Skin of body (tissue), 2 donors: ENCODE results near the gene OR1M1. TPM values are rescaled to one million over a fixed set of nuclear protein-coding genes. Genes with fewer than 3 reads are reported as not detected.
"Not testable (repeated sequence)": the region's sequence is repeated elsewhere in the genome, so short reads cannot be mapped to it uniquely, and the experiment has no call there.

Experiments used
- DNase-seq: peaks from one replicate; lab custom pipeline; 2025; lab: John Stamatoyannopoulos, UW
- total RNA-seq: library from RNA; depleted of rRNA; stranded (reverse); fragments of >200 nt; gene quantifications from one replicate; pipeline ENCODE4 v1.2.3, GENCODE V29; 2014

The OR1M1 gene, protein sequence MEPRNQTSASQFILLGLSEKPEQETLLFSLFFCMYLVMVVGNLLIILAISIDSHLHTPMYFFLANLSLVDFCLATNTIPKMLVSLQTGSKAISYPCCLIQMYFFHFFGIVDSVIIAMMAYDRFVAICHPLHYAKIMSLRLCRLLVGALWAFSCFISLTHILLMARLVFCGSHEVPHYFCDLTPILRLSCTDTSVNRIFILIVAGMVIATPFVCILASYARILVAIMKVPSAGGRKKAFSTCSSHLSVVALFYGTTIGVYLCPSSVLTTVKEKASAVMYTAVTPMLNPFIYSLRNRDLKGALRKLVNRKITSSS
- total RNA-seq, result not detected

DNA sequence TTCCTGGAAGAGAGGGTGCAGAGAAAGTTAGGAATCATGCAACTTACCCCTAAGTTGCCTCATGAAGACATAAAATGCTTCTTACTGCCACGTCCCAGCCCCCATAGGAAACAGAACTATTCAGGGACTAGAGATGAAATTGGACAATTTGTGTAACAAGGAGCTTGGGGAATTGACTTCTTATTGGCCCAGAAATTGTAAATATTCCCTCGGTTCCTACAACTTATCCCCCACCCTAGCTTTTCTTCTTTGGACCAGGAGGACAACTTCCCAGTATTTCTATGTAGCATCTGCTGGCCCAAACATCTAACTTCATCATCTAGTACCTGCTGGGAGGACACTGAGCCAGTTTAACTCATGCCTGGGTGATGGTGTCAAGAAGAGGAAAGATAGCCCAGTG is at the start of gene OR1M1:
Gene OR1M1 (plus strand): TSS at position 301 of the 400 bp plus-strand sequence. CDS start 6,184 bp downstream, outside the sequence.
- DNase-seq, result no peak

DNA sequence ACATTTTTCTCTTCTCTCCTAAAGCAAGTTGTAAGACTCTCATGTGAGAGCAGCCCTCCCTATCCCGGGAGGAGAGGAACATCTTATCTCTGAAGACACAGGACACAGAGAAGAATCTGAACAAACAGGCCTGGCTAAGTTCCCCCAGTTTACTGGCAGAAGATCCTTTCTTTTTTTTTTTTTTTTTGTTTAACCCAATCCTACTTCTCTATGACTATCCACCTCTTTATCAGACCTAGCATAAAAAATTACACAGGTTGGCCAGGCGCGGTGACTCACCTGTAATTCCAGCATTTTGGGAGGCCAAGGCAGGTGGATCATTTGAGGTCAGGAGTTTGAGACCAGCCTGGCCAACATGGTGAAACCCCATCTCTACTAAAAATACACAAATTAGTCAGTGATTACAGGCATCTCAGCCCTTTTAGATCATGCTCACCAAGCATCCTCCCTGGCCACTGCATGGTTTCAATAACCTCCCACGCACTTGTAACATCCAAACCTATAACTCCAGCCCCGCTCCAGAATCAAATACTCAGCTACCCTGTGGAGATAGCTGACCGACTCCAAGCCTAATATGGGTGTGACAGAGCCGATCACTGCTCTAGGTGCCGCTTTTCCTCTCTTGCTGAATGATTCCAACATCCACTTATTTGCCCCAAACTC is 49.3 kb upstream of the OR1M1 start:
- DNase-seq, result no peak

DNA sequence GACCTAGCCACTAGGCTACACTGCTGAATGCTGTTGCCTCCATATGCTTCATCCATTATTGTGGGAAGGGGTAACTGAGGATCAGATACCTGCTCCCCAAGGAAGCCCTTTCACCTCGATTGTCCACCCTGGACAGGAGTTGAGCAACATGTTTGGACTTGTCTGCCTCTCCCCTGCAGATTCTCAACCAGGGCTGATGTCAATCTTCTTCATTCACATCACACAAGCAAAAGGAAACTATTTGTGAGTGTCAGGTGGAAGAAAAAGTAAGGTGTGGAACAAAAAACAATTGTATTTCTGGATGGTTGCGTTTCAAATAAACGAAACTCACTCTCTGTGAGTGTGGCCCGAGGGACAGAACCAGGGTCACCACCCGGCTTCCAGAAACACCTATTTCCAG is 47.1 kb upstream of the OR1M1 start:
- DNase-seq, result no peak

DNA sequence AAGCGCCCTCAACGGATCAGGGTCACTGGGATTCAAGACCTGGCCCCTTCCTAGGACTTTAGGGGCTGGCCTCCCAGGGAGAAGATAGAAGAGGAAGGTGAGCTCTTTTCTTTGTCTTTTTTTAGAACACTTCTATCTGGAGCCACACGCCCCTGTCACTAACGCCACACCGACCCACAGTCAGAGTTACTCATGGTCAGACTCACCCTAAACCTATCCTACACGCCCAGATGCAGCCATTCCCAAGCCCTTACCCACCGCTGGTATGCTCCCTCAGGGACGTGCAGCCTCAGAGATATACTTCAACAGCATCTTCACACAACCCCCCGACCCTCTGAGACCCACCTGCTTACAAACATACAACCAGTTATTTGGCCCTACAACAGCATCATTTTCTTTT is 46.7 kb upstream of the OR1M1 start:
- no peak for DNase-seq

DNA sequence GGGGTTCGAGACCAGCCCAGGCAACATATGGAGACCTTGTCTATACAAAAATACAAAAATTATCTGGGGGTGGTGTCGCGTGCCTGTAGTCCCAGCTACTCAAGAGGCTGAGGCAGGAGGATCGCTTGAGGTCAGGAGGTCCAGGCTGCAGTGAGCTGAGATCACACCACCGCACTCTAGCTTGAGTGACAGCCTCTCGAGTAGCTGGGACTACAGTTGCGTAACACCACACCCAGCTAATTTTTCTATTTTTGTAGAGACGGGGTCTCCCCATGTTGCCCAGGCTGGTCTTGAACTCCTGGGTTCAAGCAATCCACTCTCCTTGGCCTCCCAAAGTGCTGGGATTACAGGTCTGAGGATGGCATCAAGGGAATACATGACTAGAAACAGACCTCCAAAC is 45.8 kb upstream of the OR1M1 start:
- no peak for DNase-seq

DNA sequence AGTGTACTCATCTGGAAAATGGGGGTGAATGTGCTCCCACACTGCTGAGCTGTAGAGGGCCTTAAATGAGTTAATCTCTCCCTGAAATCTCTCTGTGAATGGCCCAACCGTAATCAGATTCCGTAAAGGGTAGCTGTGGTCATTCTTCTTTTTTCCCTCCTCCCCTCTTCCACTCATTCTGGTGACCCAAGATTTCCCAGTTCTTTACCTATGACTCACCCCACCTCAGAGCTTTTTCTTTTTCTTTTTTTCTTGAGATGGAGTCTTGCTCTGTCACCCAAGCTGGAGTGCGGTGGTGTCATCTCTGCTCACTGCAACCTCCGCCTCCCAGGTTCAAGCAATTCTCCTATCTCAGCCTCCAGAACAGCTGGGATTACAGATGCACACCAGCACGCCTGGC is 43.3 kb upstream of the OR1M1 start:
- no peak for DNase-seq

DNA sequence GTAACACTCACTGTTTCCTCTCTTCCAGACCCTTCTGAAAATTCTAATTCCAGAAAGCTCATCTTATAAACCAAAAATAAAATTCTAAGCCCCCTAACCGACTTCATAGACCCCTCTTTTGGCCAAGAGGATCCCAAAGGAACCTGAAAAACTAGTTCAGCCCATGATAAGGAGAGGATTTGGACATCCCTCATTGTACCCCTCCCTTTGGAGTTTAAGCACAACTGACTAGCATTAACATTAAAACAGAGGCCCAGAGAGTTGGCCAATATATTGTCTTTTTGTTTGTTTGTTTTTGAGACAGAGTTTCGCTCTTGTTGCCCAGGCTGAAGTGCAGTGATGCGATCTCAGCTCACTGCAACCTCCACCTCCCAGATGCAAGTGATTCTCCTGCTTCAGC is 42.4 kb upstream of the OR1M1 start:
- DNase-seq, result no peak

DNA sequence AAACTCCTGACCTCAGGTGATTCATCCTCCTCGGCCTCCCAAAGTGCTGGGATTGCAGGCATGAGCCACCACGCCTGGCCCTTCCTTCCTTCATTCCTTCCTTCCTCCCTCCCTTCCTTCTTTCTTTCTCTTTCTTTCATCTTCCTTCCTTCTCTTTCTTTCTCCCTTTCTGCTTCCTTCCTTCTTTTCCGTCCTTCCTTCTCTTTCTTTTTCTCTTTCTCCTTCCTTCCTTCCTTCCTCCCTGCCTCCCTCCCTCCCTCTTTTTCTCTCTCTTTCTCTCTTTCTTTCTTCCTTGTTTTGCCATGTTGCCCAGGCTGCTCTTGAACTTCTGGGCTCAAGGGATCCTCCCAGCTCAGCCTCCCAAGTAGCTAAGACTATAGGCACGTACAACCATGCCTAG is 40.2 kb upstream of the OR1M1 start:
- DNase-seq, result no peak

DNA sequence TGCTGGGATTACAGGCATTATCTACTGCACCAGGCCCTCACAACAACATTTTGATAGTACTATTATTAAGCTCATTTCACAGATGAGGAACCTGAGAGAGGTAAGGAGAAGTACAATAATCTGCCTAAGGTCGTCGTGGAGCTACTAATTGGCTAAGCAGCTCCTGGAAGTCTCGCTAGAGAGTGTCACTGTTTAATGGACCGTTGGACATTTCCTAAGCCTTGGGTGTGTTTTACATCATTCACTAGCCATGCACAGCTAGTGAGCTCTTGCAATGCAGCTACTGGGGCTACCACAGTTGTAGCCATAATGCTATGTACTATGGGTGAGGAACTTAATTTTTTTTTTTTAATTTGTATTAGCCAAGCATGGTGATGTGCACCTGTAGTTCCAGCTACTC is 34.0 kb upstream of the OR1M1 start:
- no peak for DNase-seq

DNA sequence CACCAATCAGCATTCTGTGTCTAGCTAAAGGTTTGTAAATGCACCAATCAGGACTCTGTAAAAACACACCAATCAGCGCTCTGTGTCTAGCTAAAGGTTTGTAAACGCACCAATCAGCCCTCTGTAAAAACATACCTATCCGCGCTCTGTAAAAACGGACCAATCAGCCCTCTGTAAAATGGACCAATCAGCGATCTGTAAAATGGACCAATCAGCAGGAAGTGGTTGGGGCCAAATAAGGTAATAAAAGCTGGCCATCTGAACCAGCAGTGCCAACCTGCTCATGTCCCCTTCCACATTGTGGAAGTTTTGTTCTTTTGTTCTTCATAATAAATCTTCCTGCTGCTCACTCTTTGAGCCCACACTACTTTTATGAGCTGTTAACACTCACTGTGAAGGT is 33.2 kb upstream of the OR1M1 start:
- not testable (repeated sequence) for DNase-seq

DNA sequence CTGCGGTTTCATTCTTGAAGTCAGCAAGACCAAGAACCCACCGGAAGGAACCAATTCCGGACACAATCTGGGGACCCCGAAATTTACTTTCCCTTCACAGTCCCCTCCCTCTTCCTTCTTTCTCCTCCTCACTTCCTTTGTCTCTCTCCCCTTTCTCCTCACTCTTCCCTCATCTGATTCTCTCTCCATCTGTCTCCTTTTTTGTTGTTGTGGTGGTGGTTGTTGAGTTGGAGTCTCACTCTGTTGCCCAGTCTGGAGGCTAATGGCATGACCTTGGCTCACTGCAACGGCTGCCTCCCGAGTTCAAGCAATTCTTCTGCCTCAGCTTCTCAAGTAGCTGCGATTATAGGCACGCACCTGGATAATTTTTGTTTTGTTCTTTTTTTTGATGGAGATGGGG is 32.7 kb upstream of the OR1M1 start:
- DNase-seq, result no peak

DNA sequence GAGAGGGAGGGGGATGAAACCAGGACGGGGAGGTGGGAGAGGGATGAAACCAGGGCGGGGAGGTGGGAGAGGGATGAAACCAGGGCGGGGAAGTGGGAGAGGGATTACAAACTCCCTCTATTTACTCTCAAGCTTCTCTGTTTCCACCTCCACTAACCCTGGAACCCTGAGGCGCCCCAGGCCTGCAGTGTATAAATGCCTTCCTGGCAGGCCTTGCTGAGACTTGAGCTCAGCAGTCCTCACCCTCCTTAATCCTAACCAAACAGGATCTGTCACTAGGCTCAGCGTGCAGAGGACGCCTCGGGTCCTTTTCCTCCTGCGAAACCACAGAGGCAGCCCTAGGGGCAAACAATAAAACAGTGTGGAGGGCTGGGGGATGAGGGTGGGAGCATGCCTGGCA is 32.1 kb upstream of the OR1M1 start:
- DNase-seq, result no peak

DNA sequence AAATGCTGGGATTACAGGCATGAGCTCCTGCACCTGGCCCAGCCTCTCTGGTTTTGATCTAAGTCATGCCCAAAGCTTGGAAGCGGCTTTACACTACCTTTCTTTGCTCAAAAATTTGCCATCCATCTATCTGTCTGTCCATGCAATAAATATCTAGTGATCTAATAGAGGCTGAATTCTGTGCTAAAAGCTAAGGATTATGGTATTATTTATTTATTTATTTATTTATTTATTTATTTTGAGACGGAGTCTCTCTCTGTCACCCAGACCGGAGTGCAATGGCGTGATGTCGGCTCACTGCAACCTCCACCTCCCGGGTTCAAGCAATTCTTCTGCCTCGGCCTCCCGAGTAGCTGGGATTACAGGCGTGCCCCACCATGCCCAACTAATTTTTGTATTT is 30.7 kb upstream of the OR1M1 start:
- DNase-seq, result not testable (repeated sequence)

DNA sequence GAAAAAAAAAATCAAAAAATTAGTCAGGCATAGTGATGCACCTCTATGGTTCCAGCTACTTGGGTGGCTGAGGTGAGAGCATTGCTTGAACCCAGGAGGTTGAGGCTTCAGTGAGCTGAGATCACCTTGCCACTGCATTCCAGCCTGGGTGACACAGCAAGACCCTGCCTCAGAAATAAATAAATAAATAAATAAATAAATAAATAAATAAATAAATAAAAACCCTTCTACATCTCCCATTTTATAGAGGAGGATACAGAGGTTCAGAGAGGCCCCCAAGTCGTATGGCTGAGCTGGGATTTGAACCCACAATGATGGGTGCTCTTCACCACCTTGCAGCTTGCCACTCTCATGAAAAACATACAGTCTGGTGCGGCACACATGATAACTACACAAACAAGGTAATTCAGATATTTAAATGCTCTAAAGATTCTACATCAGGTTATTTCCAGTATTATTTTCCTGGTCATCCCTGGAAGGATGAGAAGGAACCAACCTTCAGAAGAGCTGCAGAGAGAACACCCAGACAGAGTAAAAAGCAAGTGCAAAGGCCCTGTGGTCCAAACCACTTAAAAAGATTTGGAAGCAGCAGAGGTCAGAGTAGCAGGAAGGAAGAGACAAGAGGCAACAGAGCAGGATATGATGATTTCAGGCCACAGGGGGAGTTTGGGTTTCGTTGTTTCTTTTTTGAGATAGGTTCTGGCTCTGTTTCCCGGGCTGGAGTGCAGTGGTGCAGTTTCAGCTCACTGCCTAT is 29.2 kb upstream of the OR1M1 start:
- no peak for DNase-seq

DNA sequence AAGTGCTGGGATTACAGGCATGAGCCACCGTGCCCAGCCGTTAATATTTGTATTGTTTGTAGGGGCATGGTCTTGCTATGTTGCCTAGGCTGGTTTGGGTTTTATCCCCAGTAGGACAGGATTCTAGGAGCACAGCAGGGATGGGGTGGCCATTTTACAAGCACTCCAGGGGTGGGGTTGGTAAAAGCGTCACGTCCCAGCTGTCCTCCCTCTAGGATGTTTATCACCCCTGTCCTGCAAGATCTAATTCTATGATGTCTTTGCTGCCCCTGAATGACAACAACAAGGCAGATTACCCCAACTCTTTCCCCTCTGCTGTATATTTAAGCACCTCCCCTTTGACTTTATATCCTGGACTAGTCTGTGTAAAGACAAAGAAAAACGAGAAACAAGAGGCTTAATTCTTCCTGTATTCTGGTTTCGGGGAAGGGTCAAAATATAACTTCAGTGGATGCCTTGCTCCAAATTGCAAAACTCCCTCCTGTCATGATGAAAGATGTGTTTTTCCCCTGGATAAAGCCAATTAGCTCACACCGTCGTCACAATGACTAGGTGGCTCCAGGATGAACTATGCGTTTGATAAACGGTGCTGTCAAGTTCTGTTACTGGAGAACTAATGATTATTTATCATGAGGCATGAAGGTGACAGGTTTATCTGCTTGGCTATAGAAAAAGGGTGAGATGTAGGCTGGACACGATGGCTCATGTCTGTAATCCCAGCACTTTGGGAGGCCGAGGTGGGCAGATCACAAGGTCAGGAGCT is 27.8 kb upstream of the OR1M1 start:
- no peak for DNase-seq

DNA sequence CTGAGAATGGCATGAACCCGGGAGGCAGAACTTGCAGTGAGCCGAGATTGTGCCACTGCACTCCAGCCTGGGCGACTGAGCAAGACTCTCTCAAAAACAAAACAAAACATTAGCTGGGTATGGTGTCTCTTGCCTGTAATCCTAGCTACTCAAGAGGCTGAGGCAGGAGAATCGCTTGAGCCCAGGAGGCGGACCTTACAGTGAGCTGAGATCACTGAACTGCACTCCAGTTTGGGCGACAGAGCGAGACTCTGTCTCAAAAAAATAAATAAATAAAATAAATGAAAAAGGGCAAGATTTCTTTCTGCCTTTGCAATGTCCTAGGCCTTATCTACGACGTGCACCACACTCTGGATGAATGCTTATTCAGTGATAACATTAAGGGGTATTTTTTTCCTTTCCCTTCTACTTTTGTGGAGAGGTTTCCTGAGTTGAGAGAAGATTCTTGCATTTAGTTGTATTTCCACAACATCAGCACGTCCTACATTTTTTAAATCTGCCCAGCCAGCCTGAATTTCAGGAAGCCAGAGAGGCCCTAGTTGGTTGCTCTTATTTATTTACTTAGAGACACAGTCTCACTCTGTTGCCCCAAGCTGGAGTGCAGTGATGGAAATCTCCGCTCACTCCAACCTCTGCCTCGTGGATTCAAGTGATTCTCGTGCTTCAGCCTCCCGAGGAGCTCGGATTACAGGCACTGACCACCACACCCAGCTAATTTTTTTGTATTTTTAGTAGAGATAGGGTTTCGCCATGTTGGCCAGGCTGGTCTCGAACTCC is 26.1 kb upstream of the OR1M1 start:
- DNase-seq, result no peak

DNA sequence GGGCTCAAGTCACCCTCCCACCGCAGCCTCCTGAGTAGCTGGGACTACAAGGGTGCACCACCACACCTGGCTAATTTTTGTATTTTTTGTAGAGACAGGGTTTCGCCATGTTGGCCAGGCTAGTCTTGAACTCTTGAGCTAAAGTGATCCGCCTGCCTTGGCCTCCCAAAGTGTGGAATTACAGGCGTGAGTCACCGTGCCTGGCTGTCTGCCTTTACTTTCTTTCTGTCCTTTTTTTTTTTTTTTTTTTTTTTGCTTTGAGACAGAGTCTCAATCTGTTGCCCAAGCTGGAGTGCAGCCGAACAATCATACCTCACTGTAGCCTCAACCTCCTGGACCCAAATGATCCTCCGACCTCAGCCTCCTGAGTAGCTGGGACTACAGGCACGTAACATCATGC is 25.0 kb upstream of the OR1M1 start:
- DNase-seq, result no peak

DNA sequence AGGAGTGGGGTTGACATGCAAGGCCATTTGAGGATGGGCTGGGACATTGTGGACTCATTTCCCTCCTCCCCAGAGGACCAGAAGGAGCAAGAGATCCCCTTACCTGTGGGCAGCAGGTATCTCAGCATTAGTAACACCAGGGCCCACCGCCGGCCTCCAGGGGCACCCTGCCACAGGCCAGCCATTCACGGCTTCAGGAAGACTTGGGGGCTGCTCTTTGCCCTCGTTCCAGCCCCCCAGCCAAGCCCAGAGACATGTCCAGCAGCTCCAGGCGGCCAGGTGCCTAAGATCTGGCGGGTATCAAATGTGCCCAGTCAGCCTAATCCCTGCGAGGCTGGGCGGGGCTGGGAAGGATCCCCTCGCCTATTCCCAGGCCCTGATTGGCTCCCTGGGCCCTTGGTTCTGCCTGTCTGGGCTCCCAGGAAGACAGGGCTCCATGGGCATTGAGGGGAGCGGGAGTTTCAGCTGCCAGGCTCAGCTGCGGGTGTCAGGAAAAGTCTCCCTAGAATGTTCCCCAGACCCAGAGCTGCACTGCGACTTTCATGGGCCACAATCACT is 21.3 kb upstream of the OR1M1 start:
- no peak for DNase-seq

DNA sequence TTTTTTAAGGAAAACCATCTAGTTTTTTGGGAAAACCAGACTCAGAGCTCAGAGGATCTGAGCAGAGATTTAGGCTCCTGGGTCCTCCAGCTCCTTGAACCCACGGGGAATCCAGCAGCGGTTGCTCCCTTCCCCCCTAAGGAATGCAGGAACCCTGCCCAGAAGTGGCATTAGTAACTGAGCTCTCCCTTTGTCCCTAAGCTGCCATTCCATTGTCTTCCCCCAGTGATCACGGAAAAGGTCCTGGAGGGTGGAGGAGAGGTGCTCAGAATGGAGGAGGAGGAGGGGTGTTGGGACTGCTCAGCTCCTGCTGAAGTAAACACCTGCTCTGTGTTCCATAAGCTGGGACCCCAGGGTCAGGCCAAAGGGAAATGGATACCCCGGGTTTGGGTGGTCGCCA is 16.8 kb upstream of the OR1M1 start:
- DNase-seq, result no peak

DNA sequence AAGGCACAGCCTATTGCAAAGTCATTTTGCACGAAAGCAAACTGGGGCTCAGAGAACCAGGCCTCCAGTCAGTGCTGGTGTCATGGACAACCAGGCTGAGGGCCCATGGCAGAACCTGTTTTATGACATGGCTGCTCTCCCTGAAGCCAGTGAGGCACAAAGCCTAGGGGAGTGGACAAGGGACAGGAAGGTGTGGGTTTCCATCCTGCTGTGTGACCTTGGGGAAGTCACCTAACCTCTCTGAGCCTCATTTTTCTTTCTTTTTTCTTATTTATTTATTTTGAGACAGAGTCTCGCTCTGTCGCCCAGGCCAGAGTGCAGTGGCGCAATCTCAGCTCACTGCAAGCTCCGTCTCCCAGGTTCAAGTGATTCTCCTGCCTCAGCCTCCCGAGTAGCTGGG is 15.1 kb upstream of the OR1M1 start:
- not testable (repeated sequence) for DNase-seq

DNA sequence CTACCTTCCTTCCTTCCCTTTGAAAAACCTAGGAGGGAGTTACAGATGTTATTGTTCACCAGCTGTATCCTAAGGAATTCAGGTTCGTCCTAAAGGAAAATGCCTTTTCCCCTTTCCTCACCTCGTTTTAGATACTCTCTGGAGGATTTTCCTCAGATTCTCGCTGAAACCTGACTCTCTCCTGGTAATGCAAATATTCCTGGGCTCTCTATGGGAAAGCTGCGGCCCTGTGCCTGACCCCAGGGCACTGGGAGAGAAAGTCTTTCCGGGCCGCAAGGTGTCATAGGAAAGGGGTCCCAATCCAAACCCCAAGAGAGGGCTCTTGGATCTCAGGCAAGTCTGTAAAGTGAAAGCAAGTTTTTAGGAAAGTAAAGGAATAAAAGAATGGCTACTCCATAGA is 13.1 kb upstream of the OR1M1 start:
- DNase-seq, result no peak
